HFFc6 (cell line): Measurements from ENCODE around the gene NTNG2. TPM values are rescaled to one million over a fixed set of nuclear protein-coding genes. Genes with fewer than 3 reads are reported as not detected.

Experiments
- DNase-seq: peaks from one replicate; pipeline ENCODE4 v3.0.0-alpha.2; 2018
- H3K27ac Mint-ChIP-seq: 2 replicates; pipeline ENCODE4 v1.8.0; 2020; ENCODE audit warnings: mild to moderate bottlenecking, mixed read lengths
- H3K27me3 Mint-ChIP-seq: 2 replicates; pipeline ENCODE4 v1.8.0; 2021; ENCODE audit warnings: mild to moderate bottlenecking, moderate library complexity, mixed read lengths; ENCODE audit not compliant: insufficient read depth
- H3K36me3 Mint-ChIP-seq: 2 replicates; pipeline ENCODE4 v1.8.0; 2021; ENCODE audit warnings: low read depth, mixed read lengths
- H3K4me1 Mint-ChIP-seq: 2 replicates; pipeline ENCODE4 v1.8.0; 2020; ENCODE audit warnings: low read depth, mixed read lengths
- H3K4me3 Mint-ChIP-seq: 2 replicates; pipeline ENCODE4 v1.8.0; 2020; ENCODE audit warnings: mild to moderate bottlenecking, moderate library complexity, mixed read lengths
- H3K9me3 Mint-ChIP-seq: 2 replicates; pipeline ENCODE4 v1.8.0; 2020; ENCODE audit warnings: mild to moderate bottlenecking, mixed read lengths
- total RNA-seq, 6 experiments: library from RNA; stranded (reverse); fragmentation: NEBNext Ultra II Directional; extraction: Animal tissue kit (Norgen Biotek cat#: 25700); gene quantifications; 2 replicates in 1 of 6; 3 replicates in 5 of 6; pipeline ENCODE4 v1.2.3, GENCODE V29; 2021
- TF ChIP-seq, protein P1 (sequence below): fragments of 200-600 bp; sonication (generic); IDR thresholded peaks from 2 replicates; pipeline ENCODE4 v1.5.0; 2021; ENCODE audit warnings: antibody characterized with exemption, mild to moderate bottlenecking

NTNG2 gene
- total RNA-seq, 6 experiments from 2014 or later, result 0.41 to 0.82 (median 0.51) TPM

DNA sequence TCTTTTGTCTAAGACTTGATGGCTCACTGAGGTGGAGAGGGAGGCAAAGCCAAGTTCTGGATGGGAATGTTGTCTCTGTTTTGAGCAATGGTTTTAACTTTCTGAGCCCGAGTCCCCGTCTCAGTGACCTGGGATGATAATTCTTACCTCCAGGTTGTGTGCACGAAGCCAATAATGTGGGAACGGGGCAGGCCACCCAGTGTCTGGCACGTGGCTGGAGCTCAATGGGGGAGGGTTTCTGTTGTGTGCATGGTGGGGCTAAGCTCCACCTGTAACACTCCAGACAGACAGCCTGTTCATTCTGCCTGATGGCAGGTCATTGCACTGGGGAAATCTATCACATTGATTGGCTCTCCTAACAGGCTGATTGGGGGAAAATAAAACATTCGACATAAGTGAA is 37.1 kb upstream of the NTNG2 start:
- Mint-ChIP-seq H3K27ac (no peak overlapping the region), H3K27me3 (peaks cover 57% of the 10 kb centered on the region), H3K9me3 (no peaks in the 10 kb centered on the region), H3K36me3 (no peaks in the 10 kb centered on the region), H3K4me1 (no peaks in the 10 kb centered on the region), H3K4me3 (no peak overlapping the region)
- no peak for DNase-seq
- TF ChIP-seq, protein P1, sequence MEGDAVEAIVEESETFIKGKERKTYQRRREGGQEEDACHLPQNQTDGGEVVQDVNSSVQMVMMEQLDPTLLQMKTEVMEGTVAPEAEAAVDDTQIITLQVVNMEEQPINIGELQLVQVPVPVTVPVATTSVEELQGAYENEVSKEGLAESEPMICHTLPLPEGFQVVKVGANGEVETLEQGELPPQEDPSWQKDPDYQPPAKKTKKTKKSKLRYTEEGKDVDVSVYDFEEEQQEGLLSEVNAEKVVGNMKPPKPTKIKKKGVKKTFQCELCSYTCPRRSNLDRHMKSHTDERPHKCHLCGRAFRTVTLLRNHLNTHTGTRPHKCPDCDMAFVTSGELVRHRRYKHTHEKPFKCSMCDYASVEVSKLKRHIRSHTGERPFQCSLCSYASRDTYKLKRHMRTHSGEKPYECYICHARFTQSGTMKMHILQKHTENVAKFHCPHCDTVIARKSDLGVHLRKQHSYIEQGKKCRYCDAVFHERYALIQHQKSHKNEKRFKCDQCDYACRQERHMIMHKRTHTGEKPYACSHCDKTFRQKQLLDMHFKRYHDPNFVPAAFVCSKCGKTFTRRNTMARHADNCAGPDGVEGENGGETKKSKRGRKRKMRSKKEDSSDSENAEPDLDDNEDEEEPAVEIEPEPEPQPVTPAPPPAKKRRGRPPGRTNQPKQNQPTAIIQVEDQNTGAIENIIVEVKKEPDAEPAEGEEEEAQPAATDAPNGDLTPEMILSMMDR, result no peak

DNA sequence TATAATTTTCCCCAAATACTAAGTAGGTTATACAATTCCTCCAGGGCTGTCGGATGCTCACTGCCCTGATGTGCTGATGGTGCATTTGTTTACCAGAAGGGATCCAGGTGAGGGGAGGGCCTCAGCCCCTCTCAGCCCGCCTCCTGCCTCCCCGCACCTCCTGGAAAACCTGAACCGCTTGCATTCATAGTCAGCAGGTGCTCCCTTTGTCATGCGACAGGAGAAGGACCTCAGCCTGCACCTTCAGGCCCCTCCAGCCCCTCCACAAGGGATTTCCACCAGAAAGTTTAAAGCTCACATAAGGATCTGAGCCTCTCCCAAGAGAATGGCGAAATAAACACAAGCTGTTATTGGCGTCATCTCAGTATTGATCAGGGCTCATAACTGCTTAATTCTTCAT is 36.5 kb upstream of the NTNG2 start:
- no peaks in the 10 kb centered on the region for H3K9me3 Mint-ChIP-seq
- H3K27ac Mint-ChIP-seq, result no peak overlapping the region
- H3K4me1 Mint-ChIP-seq, result no peaks in the 10 kb centered on the region
- no peak overlapping the region for H3K4me3 Mint-ChIP-seq
- DNase-seq, result no peak
- no peaks in the 10 kb centered on the region for H3K36me3 Mint-ChIP-seq
- TF ChIP-seq, protein P1, result no peak
- peaks cover 60% of the 10 kb centered on the region for H3K27me3 Mint-ChIP-seq

DNA sequence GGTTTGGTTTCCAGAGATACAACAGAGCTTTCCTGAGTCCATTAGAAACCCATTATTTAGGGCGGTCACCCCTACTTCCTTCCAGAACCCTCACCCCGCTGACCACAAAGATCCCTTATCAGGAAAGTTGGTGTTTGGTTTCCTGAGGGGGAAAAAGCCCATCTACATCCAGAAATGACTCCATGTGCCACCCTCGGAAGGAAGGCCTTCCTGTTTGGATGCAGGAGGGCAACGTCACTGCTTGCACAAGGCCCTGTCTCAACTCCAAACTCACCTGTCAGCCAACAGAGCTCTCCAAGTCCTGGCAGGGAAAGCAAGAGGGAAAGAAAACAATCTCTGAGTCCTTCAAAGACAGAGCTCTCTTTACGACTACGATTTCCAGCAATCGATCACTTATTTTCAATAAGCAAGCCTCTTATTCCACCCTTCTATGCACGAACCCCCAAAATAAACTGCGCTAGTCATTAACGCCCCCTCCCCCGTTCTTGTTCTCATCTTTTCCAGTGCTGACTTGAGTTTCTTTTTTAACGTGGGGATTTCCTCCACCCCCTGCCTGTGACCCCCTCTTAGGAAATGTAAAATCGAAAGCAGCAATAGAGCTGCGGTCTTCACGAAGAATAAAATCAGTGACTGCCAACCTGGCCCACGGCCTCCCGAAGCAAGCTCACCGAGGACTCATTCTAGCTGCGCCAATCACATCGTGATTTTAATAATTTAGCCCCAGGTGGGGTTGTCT is 35.7 kb upstream of the NTNG2 start:
- peaks cover 66% of the 10 kb centered on the region for H3K27me3 Mint-ChIP-seq
- TF ChIP-seq, protein P1, result no peak
- H3K27ac Mint-ChIP-seq, result no peak overlapping the region
- no peak for DNase-seq
- no peaks in the 10 kb centered on the region for H3K9me3 Mint-ChIP-seq
- no peaks in the 10 kb centered on the region for H3K4me1 Mint-ChIP-seq
- H3K36me3 Mint-ChIP-seq, result no peaks in the 10 kb centered on the region
- H3K4me3 Mint-ChIP-seq, result no peak overlapping the region

DNA sequence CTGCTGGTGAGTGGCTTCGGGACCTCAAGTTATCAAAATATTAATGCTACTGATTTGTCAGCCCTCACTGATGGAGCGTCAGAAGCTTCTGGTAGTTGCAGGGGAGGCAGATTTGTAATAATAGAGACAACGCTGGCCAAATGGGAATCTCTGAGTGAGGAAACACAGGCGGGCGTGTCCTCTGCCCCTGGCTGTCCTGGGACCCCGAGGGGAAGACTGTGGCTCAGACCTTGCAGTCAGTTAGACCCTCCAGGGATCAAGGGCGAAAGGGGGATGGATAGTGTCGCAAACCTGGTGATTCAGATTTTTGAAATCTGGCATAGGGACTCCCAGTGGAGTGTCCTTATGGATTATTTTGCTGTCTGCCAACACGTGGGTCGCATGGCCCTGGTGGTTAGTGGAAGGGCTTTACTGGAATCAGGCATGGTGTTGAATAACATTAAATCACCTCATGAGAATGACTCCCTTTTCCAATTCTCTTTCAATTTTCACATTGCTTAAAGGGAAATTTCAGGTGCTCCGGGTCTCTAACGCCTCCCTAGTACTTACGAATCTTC is 35.1 kb upstream of the NTNG2 start:
- no peak for DNase-seq
- H3K27me3 Mint-ChIP-seq, result peaks cover 68% of the 10 kb centered on the region
- TF ChIP-seq, protein P1, result no peak
- H3K9me3 Mint-ChIP-seq, result no peaks in the 10 kb centered on the region
- H3K36me3 Mint-ChIP-seq, result no peaks in the 10 kb centered on the region
- H3K4me3 Mint-ChIP-seq, result no peak overlapping the region
- no peaks in the 10 kb centered on the region for H3K4me1 Mint-ChIP-seq
- H3K27ac Mint-ChIP-seq, result no peak overlapping the region

DNA sequence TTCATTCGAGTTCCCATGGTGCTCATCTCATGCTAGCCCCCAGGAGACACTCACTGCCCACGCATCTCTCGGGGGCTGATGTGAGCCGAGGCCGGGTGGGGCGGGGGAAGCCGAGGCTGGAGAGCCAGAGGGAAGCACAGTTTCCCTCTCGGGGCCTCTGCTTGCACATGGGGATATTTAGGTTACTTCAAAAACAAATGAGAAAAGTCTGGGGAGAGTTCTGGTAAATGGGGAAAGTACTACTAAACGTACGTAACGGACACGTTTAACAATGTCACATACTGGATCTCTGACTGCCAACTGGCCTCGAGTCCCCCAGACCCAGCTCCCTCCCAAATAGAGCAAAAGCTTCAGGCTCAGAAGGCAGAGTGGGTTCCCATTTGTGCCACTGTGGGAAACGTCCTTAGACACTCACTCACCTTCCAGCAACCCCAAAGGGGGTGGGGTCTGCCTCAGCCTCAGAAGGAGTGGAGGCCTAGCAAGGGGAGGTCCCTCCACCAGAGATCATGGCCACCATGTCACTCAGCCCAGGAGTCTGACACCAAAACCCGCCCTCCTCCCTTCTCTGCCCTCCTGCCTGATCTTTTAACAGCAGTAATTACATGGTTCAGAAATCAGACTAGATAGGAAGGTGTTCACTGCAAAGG is 33.8 kb upstream of the NTNG2 start:
- no peak overlapping the region for H3K4me3 Mint-ChIP-seq

More for the DNA sequence above, 33.8 kb upstream of the NTNG2 start:
- DNase-seq, result no peak
- Mint-ChIP-seq H3K27me3 (peaks cover 76% of the 10 kb centered on the region), H3K27ac (no peak overlapping the region), H3K36me3 (no peaks in the 10 kb centered on the region), H3K4me1 (no peaks in the 10 kb centered on the region), H3K9me3 (no peaks in the 10 kb centered on the region)
- TF ChIP-seq, protein P1, result no peak
